Measurements from ENCODE around the gene EMP3. TPM values are rescaled to one million over a fixed set of nuclear protein-coding genes. Genes with fewer than 3 reads are reported as not detected.

EMP3 gene
- total and polyA plus RNA-seq, 2 experiments from 2014 or later = 68.4 to 381 TPM

DNA sequence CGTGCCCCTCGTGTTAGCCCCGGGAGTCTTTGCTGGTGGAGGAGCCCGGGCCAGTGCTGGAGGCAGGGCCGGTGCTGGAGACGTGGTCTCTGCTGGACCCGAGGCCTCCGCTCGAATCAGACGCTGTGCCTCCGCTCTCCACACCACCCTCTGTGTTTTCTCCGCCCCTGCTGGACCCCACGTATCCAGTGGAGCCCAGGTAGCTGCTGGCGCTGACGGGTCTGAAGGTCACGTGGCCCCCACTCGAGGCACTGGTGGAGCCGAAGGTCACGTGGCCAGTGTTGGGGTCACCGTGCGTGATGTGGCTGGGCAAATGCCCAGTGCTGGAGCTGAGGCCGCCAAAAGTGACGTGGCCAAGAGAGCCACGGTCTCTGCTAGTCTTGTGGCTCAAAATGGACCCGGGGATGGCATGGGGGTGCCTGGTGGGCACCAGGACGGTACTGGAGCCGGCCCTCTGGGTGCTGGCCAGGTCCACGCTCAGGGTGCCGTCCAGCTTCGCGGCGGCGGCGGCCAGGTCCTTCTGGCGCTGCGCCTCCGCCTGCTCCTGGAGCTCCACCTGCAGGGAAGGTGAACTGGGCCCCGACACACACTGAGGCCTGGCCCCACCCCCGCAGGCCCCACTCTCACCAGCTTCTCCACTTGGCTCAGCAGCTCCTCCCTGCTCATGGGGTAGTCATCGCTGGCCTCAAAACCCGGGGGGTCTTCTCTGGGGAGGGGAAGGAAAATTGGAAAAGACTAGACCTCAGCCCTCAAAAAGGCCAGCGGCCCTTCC, 28.2 kb upstream of the EMP3 start:
- no peaks in the 10 kb centered on the region for H3K4me1 ChIP-seq (ENCODE audit: insufficient read depth)
- no peaks in the 10 kb centered on the region for H3K36me3 ChIP-seq (replicated peaks; ENCODE audit: insufficient read depth, low read depth)
- TF ChIP-seq, protein P1, sequence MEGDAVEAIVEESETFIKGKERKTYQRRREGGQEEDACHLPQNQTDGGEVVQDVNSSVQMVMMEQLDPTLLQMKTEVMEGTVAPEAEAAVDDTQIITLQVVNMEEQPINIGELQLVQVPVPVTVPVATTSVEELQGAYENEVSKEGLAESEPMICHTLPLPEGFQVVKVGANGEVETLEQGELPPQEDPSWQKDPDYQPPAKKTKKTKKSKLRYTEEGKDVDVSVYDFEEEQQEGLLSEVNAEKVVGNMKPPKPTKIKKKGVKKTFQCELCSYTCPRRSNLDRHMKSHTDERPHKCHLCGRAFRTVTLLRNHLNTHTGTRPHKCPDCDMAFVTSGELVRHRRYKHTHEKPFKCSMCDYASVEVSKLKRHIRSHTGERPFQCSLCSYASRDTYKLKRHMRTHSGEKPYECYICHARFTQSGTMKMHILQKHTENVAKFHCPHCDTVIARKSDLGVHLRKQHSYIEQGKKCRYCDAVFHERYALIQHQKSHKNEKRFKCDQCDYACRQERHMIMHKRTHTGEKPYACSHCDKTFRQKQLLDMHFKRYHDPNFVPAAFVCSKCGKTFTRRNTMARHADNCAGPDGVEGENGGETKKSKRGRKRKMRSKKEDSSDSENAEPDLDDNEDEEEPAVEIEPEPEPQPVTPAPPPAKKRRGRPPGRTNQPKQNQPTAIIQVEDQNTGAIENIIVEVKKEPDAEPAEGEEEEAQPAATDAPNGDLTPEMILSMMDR (IDR thresholded peaks at IDR 0.05; ENCODE audit: poor library complexity) = no peak
- TF ChIP-seq EZH2 (IDR thresholded peaks at IDR 0.05; ENCODE audit: borderline replicate concordance) = no peak
- TF ChIP-seq EZH2phosphoT487 (IDR thresholded peaks at IDR 0.05; ENCODE audit: low read depth, severe bottlenecking, unreplicated experiment) = no peak
- H3K4me3 ChIP-seq = no peak overlapping the region
- 93% methylated on average over 37 of the region's 42 CpGs for WGBS (ENCODE audit: low lambda C conversion rate, missing lambda C conversion rate)
- no peak for DNase-seq (ENCODE audit: low spot score)
- H3K4me2 ChIP-seq = no peak overlapping the region
- no peaks in the 10 kb centered on the region for H3K79me2 ChIP-seq
- no peak overlapping the region for H3K27ac ChIP-seq
- no peaks in the 10 kb centered on the region for H3K9me2 ChIP-seq (replicated peaks; ENCODE audit: insufficient read depth)
- H2AFZ ChIP-seq = no peak overlapping the region
- H3K27me3 ChIP-seq = no peaks in the 10 kb centered on the region
- H4K20me1 ChIP-seq (ENCODE audit: insufficient read depth, poor library complexity, severe bottlenecking) = no peaks in the 10 kb centered on the region
- no peaks in the 10 kb centered on the region for H3K9me3 ChIP-seq (ENCODE audit: low read depth)

DNA sequence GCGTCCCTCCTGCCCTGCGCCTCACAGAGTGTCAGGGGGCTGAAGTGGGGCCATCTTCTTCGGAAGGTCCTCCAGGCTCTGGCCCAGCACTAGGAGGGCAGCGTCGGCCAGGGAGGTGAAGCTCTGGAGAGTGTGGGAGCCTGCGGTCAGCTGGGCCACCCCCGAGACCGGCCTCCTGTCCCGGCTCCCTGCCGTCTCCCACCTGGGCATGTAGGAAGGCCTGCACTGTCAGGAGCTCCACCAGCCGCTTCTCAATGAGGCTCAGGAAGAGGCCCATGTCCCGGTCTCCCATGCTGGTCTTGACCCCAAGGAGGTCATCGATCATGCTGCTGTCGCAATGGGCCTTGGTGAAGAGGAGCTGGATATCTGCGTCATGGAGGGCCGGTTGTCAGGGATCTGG, 27.4 kb upstream of the EMP3 start:
- Histone ChIP-seq H3K9me2 (replicated peaks; ENCODE audit: insufficient read depth) (no peaks in the 10 kb centered on the region), H2AFZ (no peak overlapping the region), H3K27me3 (no peaks in the 10 kb centered on the region), H3K4me1 (ENCODE audit: insufficient read depth) (no peaks in the 10 kb centered on the region), H3K79me2 (no peaks in the 10 kb centered on the region), H3K4me2 (no peak overlapping the region), H3K4me3 (no peak overlapping the region), H3K27ac (no peak overlapping the region), H3K9me3 (ENCODE audit: low read depth) (no peaks in the 10 kb centered on the region), H4K20me1 (ENCODE audit: insufficient read depth, poor library complexity, severe bottlenecking) (no peaks in the 10 kb centered on the region), H3K36me3 (replicated peaks; ENCODE audit: insufficient read depth, low read depth) (no peaks in the 10 kb centered on the region)
- WGBS (ENCODE audit: low lambda C conversion rate, missing lambda C conversion rate) = 92% methylated on average over 16 of the region's 16 CpGs
- TF ChIP-seq EZH2 (IDR thresholded peaks at IDR 0.05; ENCODE audit: borderline replicate concordance) = no peak
- TF ChIP-seq, protein P1 (IDR thresholded peaks at IDR 0.05; ENCODE audit: poor library complexity) = no peak
- TF ChIP-seq EZH2phosphoT487 (IDR thresholded peaks at IDR 0.05; ENCODE audit: low read depth, severe bottlenecking, unreplicated experiment) = no peak
- DNase-seq (ENCODE audit: low spot score) = no peak

DNA sequence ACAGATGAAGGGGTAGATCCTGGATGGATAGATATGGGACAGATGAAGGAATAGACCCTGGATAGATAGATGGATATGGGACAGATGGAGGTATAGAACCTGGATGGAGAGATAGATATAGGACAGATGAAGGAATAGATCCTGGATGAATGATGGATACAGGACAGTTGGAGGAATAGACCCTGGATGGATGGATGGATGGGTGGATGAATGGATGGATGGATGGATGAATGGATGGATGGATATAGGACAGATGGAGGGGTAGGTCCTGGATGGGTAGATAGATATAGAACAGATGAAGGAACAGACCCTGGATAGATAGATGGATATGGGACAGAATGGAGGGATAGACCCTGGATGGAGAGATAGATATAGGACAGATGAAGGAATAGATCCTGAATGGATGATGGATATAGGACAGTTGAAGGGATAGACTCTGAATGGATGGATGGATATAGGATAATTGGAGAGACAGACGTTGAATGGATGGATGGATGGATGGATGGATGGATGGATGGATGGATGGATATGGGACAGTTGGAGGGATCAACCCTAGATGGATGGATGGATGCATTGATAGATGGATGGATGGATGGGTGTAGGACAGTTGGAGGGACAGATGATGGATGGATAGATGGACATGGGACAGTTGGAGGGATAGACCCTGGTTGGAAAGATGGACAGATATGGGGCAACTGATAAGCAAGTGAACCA, 23.3 kb upstream of the EMP3 start:
- Histone ChIP-seq H3K27ac (no peak overlapping the region), H3K9me2 (replicated peaks; ENCODE audit: insufficient read depth) (no peaks in the 10 kb centered on the region), H3K9me3 (ENCODE audit: low read depth) (no peaks in the 10 kb centered on the region), H2AFZ (no peak overlapping the region), H3K27me3 (no peaks in the 10 kb centered on the region), H3K4me1 (ENCODE audit: insufficient read depth) (no peaks in the 10 kb centered on the region), H3K4me2 (no peak overlapping the region), H4K20me1 (ENCODE audit: insufficient read depth, poor library complexity, severe bottlenecking) (no peaks in the 10 kb centered on the region), H3K79me2 (no peaks in the 10 kb centered on the region), H3K36me3 (replicated peaks; ENCODE audit: insufficient read depth, low read depth) (no peaks in the 10 kb centered on the region), H3K4me3 (no peak overlapping the region)
- no peak for DNase-seq (ENCODE audit: low spot score)
- TF ChIP-seq, protein P1 (IDR thresholded peaks at IDR 0.05; ENCODE audit: poor library complexity) = no peak
- TF ChIP-seq EZH2phosphoT487 (IDR thresholded peaks at IDR 0.05; ENCODE audit: low read depth, severe bottlenecking, unreplicated experiment) (no peak), EZH2 (IDR thresholded peaks at IDR 0.05; ENCODE audit: borderline replicate concordance) (no peak)
- WGBS (ENCODE audit: low lambda C conversion rate, missing lambda C conversion rate) = 95% methylated on average over 1 of the region's 1 CpG
